GM23338 (cell line): ENCODE measurements around the gene NRXN2. TPM values are rescaled to one million over a fixed set of nuclear protein-coding genes. Genes with fewer than 3 reads are reported as not detected.

Source experiments
- ATAC-seq: fragments of 200-7000 bp; cut with Tn5 transposase; 3 replicates; pipeline ENCODE4 v1.9.1; 2020
- DNase-seq: peaks from one replicate; pipeline ENCODE4 v3.0.0-alpha.2; 2015; ENCODE audit warnings: low spot score
- H2AFZ ChIP-seq: fragments of 200-600 bp; sonication (generic); 2 replicates; pipeline ENCODE4 v1.8.0; 2016; ENCODE audit warnings: antibody characterized with exemption, mild to moderate bottlenecking, moderate library complexity
- H3F3A ChIP-seq: fragments of 200-600 bp; sonication (generic); replicated peaks from 2 replicates; pipeline ENCODE4 v1.8.0; 2017; ENCODE audit warnings: antibody characterized with exemption, mixed run types, low read depth
- H3K27ac ChIP-seq: fragments of 200-600 bp; sonication (generic); 2 replicates; pipeline ENCODE4 v1.6.1; 2016; ENCODE audit warnings: low read depth
- H3K27me3 ChIP-seq: fragments of 200-600 bp; sonication (generic); 2 replicates; pipeline ENCODE4 v1.8.0; 2016; ENCODE audit warnings: mild to moderate bottlenecking, mixed run types, moderate library complexity; ENCODE audit not compliant: insufficient read depth
- H3K36me3 ChIP-seq: fragments of 200-600 bp; sonication (generic); 2 replicates; pipeline ENCODE4 v1.8.0; 2016; ENCODE audit warnings: mild to moderate bottlenecking; ENCODE audit not compliant: insufficient read depth
- H3K4me1 ChIP-seq: fragments of 200-600 bp; sonication (generic); 2 replicates; pipeline ENCODE4 v1.8.0; 2016; ENCODE audit warnings: mild to moderate bottlenecking, moderate library complexity; ENCODE audit not compliant: insufficient read depth
- H3K4me2 ChIP-seq: fragments of 200-600 bp; sonication (generic); 2 replicates; pipeline ENCODE4 v1.7.1; 2017; ENCODE audit warnings: mixed run types
- H3K4me3 ChIP-seq: fragments of 200-600 bp; sonication (generic); 2 replicates; pipeline ENCODE4 v1.6.1; 2016; ENCODE audit warnings: mixed run types
- H3K79me2 ChIP-seq: fragments of 200-600 bp; sonication (generic); replicated peaks from 2 replicates; pipeline ENCODE4 v1.8.0; 2017; ENCODE audit warnings: mild to moderate bottlenecking; ENCODE audit not compliant: insufficient read depth
- H3K9me2 ChIP-seq: fragments of 200-600 bp; sonication (generic); 2 replicates; pipeline ENCODE4 v1.8.0; 2017; ENCODE audit not compliant: insufficient read depth
- H4K20me1 ChIP-seq: fragments of 200-600 bp; sonication (generic); replicated peaks from 2 replicates; pipeline ENCODE4 v1.8.0; 2017; ENCODE audit warnings: mild to moderate bottlenecking; ENCODE audit not compliant: insufficient read depth
- H3K27ac Mint-ChIP-seq: 2 replicates; pipeline ENCODE4 v1.8.0; 2020; ENCODE audit warnings: inconsistent platforms, mild to moderate bottlenecking, moderate library complexity, mixed read lengths
- H3K27me3 Mint-ChIP-seq: 3 replicates; pipeline ENCODE4 v1.8.0; 2022; ENCODE audit warnings: low read depth, mild to moderate bottlenecking, moderate library complexity, mixed read lengths, inconsistent platforms; ENCODE audit not compliant: insufficient read depth, poor library complexity
- H3K36me3 Mint-ChIP-seq: 3 replicates; pipeline ENCODE4 v1.8.0; 2021; ENCODE audit warnings: low read depth, mild to moderate bottlenecking, inconsistent platforms, moderate library complexity, mixed read lengths
- H3K4me1 Mint-ChIP-seq: 3 replicates; pipeline ENCODE4 v1.8.0; 2020; ENCODE audit warnings: mild to moderate bottlenecking, inconsistent platforms, mixed read lengths
- H3K4me3 Mint-ChIP-seq: 3 replicates; pipeline ENCODE4 v1.8.0; 2021; ENCODE audit warnings: moderate library complexity, mild to moderate bottlenecking, inconsistent platforms, mixed read lengths
- H3K9me3 Mint-ChIP-seq: 3 replicates; pipeline ENCODE4 v1.8.0; 2020; ENCODE audit warnings: moderate library complexity, mild to moderate bottlenecking, inconsistent platforms, mixed read lengths
- CREB1 ChIP-seq: fragments of 250-450 bp; sonication (Bioruptor Pico); IDR thresholded peaks from 2 replicates; pipeline ENCODE4 v1.5.0; 2020; ENCODE audit warnings: low read depth, mild to moderate bottlenecking, moderate library complexity
- ETS1 ChIP-seq: IDR thresholded peaks from 2 replicates; pipeline ENCODE4 v1.6.1; 2016; ENCODE audit warnings: antibody characterized with exemption
- EZH2 ChIP-seq: fragments of 200-600 bp; sonication (generic); IDR thresholded peaks from one replicate; pipeline ENCODE4 v1.8.0; 2017; ENCODE audit warnings: antibody characterized with exemption, mild to moderate bottlenecking, low read depth; ENCODE audit not compliant: unreplicated experiment
- EZH2phosphoT487 ChIP-seq: fragments of 200-600 bp; sonication (generic); IDR thresholded peaks from one replicate; pipeline ENCODE4 v1.8.1; 2018; ENCODE audit warnings: antibody characterized with exemption; ENCODE audit not compliant: unreplicated experiment
- JUNB ChIP-seq: IDR thresholded peaks from one replicate; pipeline ENCODE4 v1.6.1; 2016; ENCODE audit warnings: antibody characterized with exemption; ENCODE audit not compliant: unreplicated experiment
- NANOG ChIP-seq: IDR thresholded peaks from 2 replicates; pipeline ENCODE4 v1.6.1; 2016; ENCODE audit warnings: antibody characterized with exemption, borderline replicate concordance
- POLR2AphosphoS5 ChIP-seq: IDR thresholded peaks from 2 replicates; pipeline ENCODE4 v1.6.1; 2016; ENCODE audit warnings: antibody characterized with exemption, low read depth
- REST ChIP-seq: IDR thresholded peaks from one replicate; pipeline ENCODE4 v1.6.1; 2018; ENCODE audit warnings: antibody characterized with exemption; ENCODE audit not compliant: unreplicated experiment
- STAT1 ChIP-seq: IDR thresholded peaks from one replicate; pipeline ENCODE4 v1.6.1; 2016; ENCODE audit warnings: antibody characterized with exemption; ENCODE audit not compliant: unreplicated experiment
- ZNF114 ChIP-seq: fragments of 250-450 bp; sonication (Bioruptor Pico); IDR thresholded peaks from 2 replicates; pipeline ENCODE4 v1.5.0; 2020; ENCODE audit warnings: mild to moderate bottlenecking, moderate library complexity
- ZNF331 ChIP-seq: fragments of 250-450 bp; sonication (Bioruptor Pico); IDR thresholded peaks from 2 replicates; pipeline ENCODE4 v1.5.0; 2020; ENCODE audit warnings: low read depth, mild to moderate bottlenecking, moderate library complexity
- ZNF462 ChIP-seq: fragments of 250-450 bp; sonication (Bioruptor Pico); IDR thresholded peaks from 2 replicates; pipeline ENCODE4 v1.5.0; 2020; ENCODE audit warnings: mild to moderate bottlenecking, moderate library complexity
- polyA plus RNA-seq: library from polyadenylated mRNA; unstranded; fragments of >200 nt; fragmentation: Nextera tagmentation; extraction: Ambion mirVana; gene quantifications from 2 replicates; pipeline ENCODE4 v1.2.1, GENCODE V29; 2016
- total RNA-seq: library from RNA; depleted of rRNA; stranded (reverse); fragments of >200 nt; shearing (Covaris generic); gene quantifications from 2 replicates; pipeline ENCODE4 v1.2.3, GENCODE V29; 2014
- TF ChIP-seq, protein P1 (sequence below), 2 experiments: fragments of 200-600 bp in 1 of 2; sonication (generic) in 1 of 2; conservative IDR thresholded peaks; 2 replicates each; pipeline versions ENCODE4 v1.5.1 to v1.6.1; 2016 to 2017; ENCODE audit warnings: antibody characterized with exemption in 2 of 2, low read depth in 2 of 2, mild to moderate bottlenecking in 2 of 2, moderate library complexity in 1 of 2

Gene NRXN2
- total and polyA plus RNA-seq, 2 experiments from 2014 or later: 3.4 to 17.0 TPM

DNA sequence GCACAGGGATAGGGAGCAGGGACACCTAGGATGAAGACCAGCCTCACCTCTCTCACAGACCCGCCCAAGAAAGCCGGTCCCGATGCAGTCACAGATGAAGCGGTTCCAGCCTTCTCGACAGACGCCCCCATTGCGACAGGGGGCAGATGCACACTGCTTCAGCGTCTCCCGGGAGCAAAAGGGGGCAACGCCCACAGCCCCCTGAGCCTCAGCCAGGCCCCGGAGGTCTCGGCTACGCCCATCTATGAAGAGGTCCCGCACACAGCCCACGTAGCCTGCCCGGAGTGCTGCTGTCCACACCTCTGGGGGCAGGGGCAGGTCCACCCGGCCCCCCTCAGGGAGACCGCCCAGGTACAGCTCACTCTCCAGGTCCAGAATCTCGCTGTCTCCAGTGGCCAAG lies 62.3 kb downstream of the NRXN2 start:
- no peaks in the 10 kb centered on the region for H3K27me3 ChIP-seq
- Mint-ChIP-seq H3K27me3 (peaks cover 7% of the 10 kb centered on the region), H3K4me3 (no peak overlapping the region), H3K27ac (no peak overlapping the region), H3K9me3 (no peaks in the 10 kb centered on the region), H3K36me3 (no peaks in the 10 kb centered on the region), H3K4me1 (peaks cover 12% of the 10 kb centered on the region)
- no peak overlapping the region for H3K4me2 ChIP-seq
- no peaks in the 10 kb centered on the region for H3K4me1 ChIP-seq
- TF ChIP-seq EZH2: no peak
- TF ChIP-seq, protein P1, sequence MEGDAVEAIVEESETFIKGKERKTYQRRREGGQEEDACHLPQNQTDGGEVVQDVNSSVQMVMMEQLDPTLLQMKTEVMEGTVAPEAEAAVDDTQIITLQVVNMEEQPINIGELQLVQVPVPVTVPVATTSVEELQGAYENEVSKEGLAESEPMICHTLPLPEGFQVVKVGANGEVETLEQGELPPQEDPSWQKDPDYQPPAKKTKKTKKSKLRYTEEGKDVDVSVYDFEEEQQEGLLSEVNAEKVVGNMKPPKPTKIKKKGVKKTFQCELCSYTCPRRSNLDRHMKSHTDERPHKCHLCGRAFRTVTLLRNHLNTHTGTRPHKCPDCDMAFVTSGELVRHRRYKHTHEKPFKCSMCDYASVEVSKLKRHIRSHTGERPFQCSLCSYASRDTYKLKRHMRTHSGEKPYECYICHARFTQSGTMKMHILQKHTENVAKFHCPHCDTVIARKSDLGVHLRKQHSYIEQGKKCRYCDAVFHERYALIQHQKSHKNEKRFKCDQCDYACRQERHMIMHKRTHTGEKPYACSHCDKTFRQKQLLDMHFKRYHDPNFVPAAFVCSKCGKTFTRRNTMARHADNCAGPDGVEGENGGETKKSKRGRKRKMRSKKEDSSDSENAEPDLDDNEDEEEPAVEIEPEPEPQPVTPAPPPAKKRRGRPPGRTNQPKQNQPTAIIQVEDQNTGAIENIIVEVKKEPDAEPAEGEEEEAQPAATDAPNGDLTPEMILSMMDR (conservative IDR thresholded peaks at IDR 0.05; ENCODE audit: low read depth in 2 of 2): no peak
- TF ChIP-seq ETS1: no peak
- no peak for TF ChIP-seq STAT1
- TF ChIP-seq EZH2phosphoT487: no peak
- no peak for TF ChIP-seq POLR2AphosphoS5
- TF ChIP-seq ZNF114 (CRISPR knock-in tag): no peak
- TF ChIP-seq ZNF462 (CRISPR knock-in tag): no peak
- TF ChIP-seq ZNF331 (CRISPR knock-in tag): no peak
- no peak for TF ChIP-seq CREB1
- no peak for TF ChIP-seq REST
- TF ChIP-seq NANOG: no peak
- no peak for TF ChIP-seq JUNB
- DNase-seq (no peak), ATAC-seq (no peak)
- no peak overlapping the region for H2AFZ ChIP-seq
- H3K36me3 ChIP-seq: no peaks in the 10 kb centered on the region
- no peak overlapping the region for H3K4me3 ChIP-seq
- no peaks in the 10 kb centered on the region for H3K79me2 ChIP-seq
- H3F3A ChIP-seq: no peaks in the 10 kb centered on the region
- H4K20me1 ChIP-seq: no peaks in the 10 kb centered on the region
- no peaks in the 10 kb centered on the region for H3K9me2 ChIP-seq
- no peak overlapping the region for H3K27ac ChIP-seq
